ENCODE results near the gene DGKI.

Gene DGKI

GRCh38 chr7:137870078-137870477 is 23.3 kb upstream of the DGKI start:
- Histone ChIP-seq H3F3A (ENCODE audit: insufficient read depth, low read length) (no peaks in the 10 kb centered on the region), H3K36me3 (ENCODE audit: insufficient read depth, low read length) (no peaks in the 10 kb centered on the region), H3K9me2 (ENCODE audit: low read depth, low read length) (no peaks in the 10 kb centered on the region), H3K9me3 (ENCODE audit: low read length) (peaks cover 6% of the 10 kb centered on the region), H3K9ac (ENCODE audit: low read length) (no peak overlapping the region), H3K79me2 (ENCODE audit: insufficient read depth, low read length) (no peaks in the 10 kb centered on the region), H3K27ac (ENCODE audit: low read depth, low read length, poor library complexity, severe bottlenecking) (no peak overlapping the region), H2AFZ (ENCODE audit: low read length) (no peak overlapping the region), H3K4me3 (ENCODE audit: low read depth, low read length, poor library complexity, severe bottlenecking) (no peak overlapping the region), H3K27me3 (ENCODE audit: insufficient read depth, low read length) (peaks cover 4% of the 10 kb centered on the region; the same call in 1 of the 2 replicates), H3K4me2 (ENCODE audit: low read length) (no peak overlapping the region), H4K20me1 (ENCODE audit: insufficient read depth, low read length) (no peaks in the 10 kb centered on the region), H3K4me1 (ENCODE audit: insufficient read depth, low read length, severe bottlenecking) (no peaks in the 10 kb centered on the region)
- no peak for TF ChIP-seq CTCF (IDR thresholded peaks at IDR 0.05; ENCODE audit: low read length)
- no peak for TF ChIP-seq EZH2 (IDR thresholded peaks at IDR 0.05; ENCODE audit: borderline replicate concordance, low read length)

GRCh38 chr7:137869260-137869659 is 22.5 kb upstream of the DGKI start:
- Histone ChIP-seq H2AFZ (ENCODE audit: low read length) (no peak overlapping the region), H3K79me2 (ENCODE audit: insufficient read depth, low read length) (no peaks in the 10 kb centered on the region), H3K36me3 (ENCODE audit: insufficient read depth, low read length) (no peaks in the 10 kb centered on the region)

GRCh38 chr7:137867289-137867688 is 20.5 kb upstream of the DGKI start:
- TF ChIP-seq CTCF (IDR thresholded peaks at IDR 0.05; ENCODE audit: low read length) (no peak), EZH2 (IDR thresholded peaks at IDR 0.05; ENCODE audit: borderline replicate concordance, low read length) (no peak)
- no peak overlapping the region for H3K4me3 ChIP-seq (ENCODE audit: low read depth, low read length, poor library complexity, severe bottlenecking)
- no peak overlapping the region for H3K27ac ChIP-seq (ENCODE audit: low read depth, low read length, poor library complexity, severe bottlenecking)
- no peaks in the 10 kb centered on the region for H4K20me1 ChIP-seq (ENCODE audit: insufficient read depth, low read length)
- H3K9ac ChIP-seq (ENCODE audit: low read length): no peak overlapping the region
- peaks cover 4% of the 10 kb centered on the region; the same call in 1 of the 2 replicates for H3K27me3 ChIP-seq (ENCODE audit: insufficient read depth, low read length)
- H3K9me3 ChIP-seq (ENCODE audit: low read length): peaks cover 6% of the 10 kb centered on the region
- H3K4me2 ChIP-seq (ENCODE audit: low read length): no peak overlapping the region
- H3F3A ChIP-seq (ENCODE audit: insufficient read depth, low read length): no peaks in the 10 kb centered on the region
- H2AFZ ChIP-seq (ENCODE audit: low read length): no peak overlapping the region
- H3K4me1 ChIP-seq (ENCODE audit: insufficient read depth, low read length, severe bottlenecking): no peaks in the 10 kb centered on the region
- H3K79me2 ChIP-seq (ENCODE audit: insufficient read depth, low read length): no peaks in the 10 kb centered on the region
- no peaks in the 10 kb centered on the region for H3K9me2 ChIP-seq (ENCODE audit: low read depth, low read length)
- H3K36me3 ChIP-seq (ENCODE audit: insufficient read depth, low read length): no peaks in the 10 kb centered on the region

More at GRCh38 chr7:137869260-137869659, 22.5 kb upstream of the DGKI start:
- Histone ChIP-seq H3K4me3 (ENCODE audit: low read depth, low read length, poor library complexity, severe bottlenecking) (no peak overlapping the region), H3K9ac (ENCODE audit: low read length) (no peak overlapping the region), H3K9me2 (ENCODE audit: low read depth, low read length) (no peaks in the 10 kb centered on the region), H3F3A (ENCODE audit: insufficient read depth, low read length) (no peaks in the 10 kb centered on the region), H3K4me1 (ENCODE audit: insufficient read depth, low read length, severe bottlenecking) (no peaks in the 10 kb centered on the region), H3K27me3 (ENCODE audit: insufficient read depth, low read length) (peaks cover 4% of the 10 kb centered on the region; the same call in 1 of the 2 replicates), H3K9me3 (ENCODE audit: low read length) (peaks cover 6% of the 10 kb centered on the region), H3K27ac (ENCODE audit: low read depth, low read length, poor library complexity, severe bottlenecking) (no peak overlapping the region), H3K4me2 (ENCODE audit: low read length) (no peak overlapping the region), H4K20me1 (ENCODE audit: insufficient read depth, low read length) (no peaks in the 10 kb centered on the region)
- TF ChIP-seq CTCF (IDR thresholded peaks at IDR 0.05; ENCODE audit: low read length): no peak
- no peak for TF ChIP-seq EZH2 (IDR thresholded peaks at IDR 0.05; ENCODE audit: borderline replicate concordance, low read length)
